Kidney (tissue), 14 donors: ENCODE data around the gene CLDN22. TPM values are rescaled to one million over a fixed set of nuclear protein-coding genes. Genes with fewer than 3 reads are reported as not detected.

Source experiments
- DNase-seq, 5 donors: peaks; one replicate each; pipeline ENCODE4 v3.0.0-alpha.2; 2013 to 2020
- FAIRE-seq: peaks from 2 replicates; lab custom pipeline; 2012; peaks lifted over from hg19 to GRCh38; lab: Jason Lieb, UNC
- H3K27ac ChIP-seq, 2 donors: one replicate each; pipeline ENCODE4 v1.7.0; 2013; ENCODE audit warnings: low read depth in 2 of 2, low read length in 2 of 2, inconsistent platforms in 1 of 2
- H3K27me3 ChIP-seq: one replicate; pipeline ENCODE4 v1.7.1; 2013; ENCODE audit warnings: low read length, inconsistent platforms; ENCODE audit not compliant: control insufficient read depth, insufficient read depth
- H3K36me3 ChIP-seq, 3 donors: one replicate each; pipeline versions ENCODE4 v1.7.0 to v1.7.1; 2013; ENCODE audit warnings: low read length in 3 of 3, control low read depth in 1 of 3, inconsistent platforms in 1 of 3; ENCODE audit not compliant: insufficient read depth in 3 of 3, control insufficient read depth in 2 of 3
- H3K4me1 ChIP-seq, 3 donors: one replicate each; pipeline versions ENCODE4 v1.7.0 to v1.7.1; 2013; ENCODE audit warnings: low read length in 3 of 3, inconsistent platforms in 1 of 3, low read depth in 1 of 3; ENCODE audit not compliant: control insufficient read depth in 2 of 3, insufficient read depth in 2 of 3
- H3K4me3 ChIP-seq, 3 donors: one replicate each; pipeline versions ENCODE4 v1.7.0 to v1.8.1; 2013; ENCODE audit warnings: low read length in 3 of 3, control low read depth in 1 of 3, inconsistent platforms in 1 of 3
- H3K9ac ChIP-seq, 3 donors: one replicate each; pipeline versions ENCODE4 v1.7.0 to v1.7.1; 2013; ENCODE audit warnings: low read length in 3 of 3, control low read depth in 1 of 3, inconsistent platforms in 1 of 3
- H3K9me3 ChIP-seq, 3 donors: one replicate each; pipeline versions ENCODE4 v1.7.0 to v1.7.1; 2013; ENCODE audit warnings: low read length in 3 of 3, control low read depth in 1 of 3, inconsistent platforms in 1 of 3; ENCODE audit not compliant: control insufficient read depth in 2 of 3, insufficient read depth in 1 of 3
- CTCF ChIP-seq: IDR thresholded peaks from 3 replicates; pipeline ENCODE4 v1.5.1; 2012; ENCODE audit warnings: mild to moderate bottlenecking, moderate library complexity, borderline replicate concordance; ENCODE audit not compliant: insufficient read depth; ENCODE audit errors: extremely low read depth
- intact Hi-C: fragments of 100-400 bp; cut with DNase I; formaldehyde crosslinking; loops from one replicate; pipeline ENCODE4 v1.11.1; 2022
- polyA plus RNA-seq: library from polyadenylated mRNA; stranded (reverse); fragments of 350-450 nt; fragmentation: Illumina TruSeq; extraction: RNeasy Lipid Tissue Mini Kit (QIAGEN cat#74804); gene quantifications from one replicate; pipeline ENCODE4 v1.2.3, GENCODE V29; 2014; ENCODE audit warnings: low read depth, low replicate concordance; ENCODE audit not compliant: insufficient read depth
- total RNA-seq: library from RNA; stranded (reverse); fragmentation: NEBNext Ultra II Directional; extraction: Animal tissue kit (Norgen Biotek cat#: 25700); gene quantifications from one replicate; pipeline ENCODE4 v1.2.1, GENCODE V29; 2021
- donor health status: control.
- donor health status: control.
- donor health status: control.
- donor health status: control.
- donor health status: control.
- donor health status: DM: yes; HTN: yes; CAD: no.
- donor health status: Normal renal cell carcinoma (clear cell type).

CLDN22 gene
- total and polyA plus RNA-seq, 2 donors from 2014 or later: 0.39 TPM; not detected in 1

GRCh38 chr4:183343730-183344129 is 23.7 kb upstream of the CLDN22 start:
- no peak for TF ChIP-seq CTCF
- H3K27me3 ChIP-seq: no peaks in the 10 kb centered on the region
- no peak overlapping the region for H3K27ac ChIP-seq
- H3K9ac ChIP-seq: no peak overlapping the region
- FAIRE-seq (no peak), DNase-seq (peak in 1 of 5 donors; percentile 38)
- intact Hi-C loops: no loop called here
- peaks cover 0 to 3% (median 0%) of the 10 kb centered on the region in 3 donors for H3K4me1 ChIP-seq
- no peaks in the 10 kb centered on the region for H3K9me3 ChIP-seq
- H3K36me3 ChIP-seq: no peaks in the 10 kb centered on the region
- H3K4me3 ChIP-seq: no peak overlapping the region

DNA sequence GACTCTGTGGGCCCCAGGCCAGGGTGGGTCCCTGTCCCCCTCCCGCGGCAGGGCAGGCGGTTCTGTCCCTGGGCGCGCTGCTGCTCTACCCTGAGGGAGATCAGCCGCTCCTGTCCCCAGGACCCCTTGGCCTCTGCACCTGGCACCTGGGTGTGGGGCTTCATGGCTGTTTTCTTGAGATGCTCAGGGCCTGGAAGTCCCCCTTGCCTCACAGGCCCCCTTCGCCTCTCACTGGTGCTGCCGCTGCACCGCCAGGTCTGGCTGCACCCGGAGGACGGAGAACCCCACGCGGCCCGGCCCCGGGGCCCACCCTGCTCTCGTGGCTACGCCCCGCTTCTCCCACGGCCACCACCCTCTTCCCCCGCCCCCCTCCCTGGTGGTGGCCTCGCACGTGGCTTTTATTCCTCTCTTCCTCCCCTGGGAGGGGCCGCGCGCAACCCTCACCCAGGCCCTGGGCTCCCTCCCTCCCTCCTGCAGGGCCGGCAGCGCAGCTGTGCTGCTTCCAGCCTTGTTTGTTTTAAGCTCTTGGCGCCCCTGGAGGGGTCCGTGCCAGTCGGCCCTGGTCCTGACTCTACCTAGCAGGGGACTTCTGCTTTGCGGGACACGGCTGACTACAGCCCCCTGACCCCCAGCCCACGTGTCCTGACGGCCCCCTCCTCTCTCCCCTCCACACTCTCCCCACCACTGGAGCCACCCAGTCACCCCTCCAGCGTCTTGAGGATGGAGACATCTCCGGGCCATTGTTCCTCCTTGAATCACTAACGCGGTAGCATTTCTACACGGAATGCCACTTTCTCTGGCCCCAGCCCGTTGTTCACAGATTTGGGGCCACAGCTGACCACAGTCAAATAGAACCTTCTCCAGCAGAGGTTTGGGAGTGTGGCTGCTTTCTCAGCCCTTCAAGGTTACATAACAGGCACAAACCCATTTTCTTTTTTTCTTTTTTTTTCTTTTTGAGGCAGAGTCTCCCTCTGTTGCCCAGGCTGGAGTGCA is 22.8 kb upstream of the CLDN22 start:
- Histone ChIP-seq H3K4me3 (no peak overlapping the region), H3K4me1 (no peaks in the 10 kb centered on the region), H3K27me3 (no peaks in the 10 kb centered on the region), H3K9me3 (no peaks in the 10 kb centered on the region), H3K27ac (no peak overlapping the region), H3K36me3 (no peaks in the 10 kb centered on the region), H3K9ac (no peak overlapping the region)
- intact Hi-C loops: no loop called here
- no peak for TF ChIP-seq CTCF
- FAIRE-seq (no peak), DNase-seq (peak in 4 of 5 donors; percentile 51 to 74 (median 66))

GRCh38 chr4:183337833-183338232 is 17.8 kb upstream of the CLDN22 start:
- TF ChIP-seq CTCF: no peak
- Histone ChIP-seq H3K9me3 (no peaks in the 10 kb centered on the region), H3K4me1 (peaks cover 0 to 5% (median 1%) of the 10 kb centered on the region in 3 donors), H3K27me3 (no peaks in the 10 kb centered on the region), H3K36me3 (no peaks in the 10 kb centered on the region), H3K4me3 (no peak overlapping the region), H3K9ac (no peak overlapping the region), H3K27ac (no peak overlapping the region)
- FAIRE-seq: no peak
- no peak for DNase-seq
- intact Hi-C loops: no loop called here
